Epithelial cell of esophagus (primary cell): ENCODE data around the gene EIF1.

Source experiments
- DNase-seq: peaks from one replicate; pipeline ENCODE4 v3.0.0; 2010; ENCODE audit warnings: low read depth
- H3K4me3 ChIP-seq: 2 replicates; pipeline ENCODE4 v1.5.1; 2011; ENCODE audit warnings: mild to moderate bottlenecking, low read length, control low read depth
- CTCF ChIP-seq: IDR thresholded peaks from 2 replicates; pipeline ENCODE4 v1.5.1; 2011; ENCODE audit warnings: low read depth, mild to moderate bottlenecking, low read length, control low read depth, inconsistent platforms; ENCODE audit not compliant: insufficient read depth; ENCODE audit errors: missing control alignments

Gene EIF1

GRCh38 chr17:41736983-41737679 lies 48.4 kb downstream of the EIF1 start:
- DNase-seq: no peak
- no peak overlapping the region for H3K4me3 ChIP-seq
- no peak for TF ChIP-seq CTCF

GRCh38 chr17:41737680-41738023 lies 49.0 kb downstream of the EIF1 start:
- no peak overlapping the region for H3K4me3 ChIP-seq
- TF ChIP-seq CTCF: no peak
- no peak for DNase-seq

- peak; percentile 99 for TF ChIP-seq CTCF
- DNase-seq: peak; percentile 80
- H3K4me3 ChIP-seq: no peak overlapping the region
Observed at GRCh38 chr17:41738077-41738800, 49.6 kb downstream of the EIF1 start.

- H3K4me3 ChIP-seq: no peak overlapping the region
- no peak for TF ChIP-seq CTCF
- no peak for DNase-seq
Observed at GRCh38 chr17:41738801-41739112, 50.1 kb downstream of the EIF1 start.

GRCh38 chr17:41739661-41740352 lies 51.1 kb downstream of the EIF1 start:
- DNase-seq: peak; percentile 93

GRCh38 chr17:41740506-41740905 lies 51.8 kb downstream of the EIF1 start:
- H3K4me3 ChIP-seq: no peak overlapping the region
- TF ChIP-seq CTCF: no peak
- DNase-seq: no peak

More at GRCh38 chr17:41739661-41740352, 51.1 kb downstream of the EIF1 start:
- no peak for TF ChIP-seq CTCF
- no peak overlapping the region for H3K4me3 ChIP-seq
